Transverse colon (tissue), 3 donors: ENCODE results near the gene FAM3C.

ENCODE experiments used
- CTCF ChIP-seq, 5 experiments: fragments of 200-600 bp in 3 of 5; fragments of 450-650 bp in 2 of 5; sonication (generic) in 3 of 5; IDR thresholded peaks; 1 replicate in 2 of 5; 2 replicates in 3 of 5; pipeline ENCODE4 v1.5.1; 2016 to 2017; ENCODE audit warnings: antibody characterized with exemption in 5 of 5, inconsistent platforms in 3 of 5, mild to moderate bottlenecking in 2 of 5, moderate library complexity in 1 of 5
- EP300 ChIP-seq: sonication (generic); formaldehyde crosslinking; IDR thresholded peaks from one replicate; pipeline ENCODE4 v1.6.1; 2017; ENCODE audit warnings: antibody characterized with exemption, low read depth
- POLR2A ChIP-seq: fragments of 450-650 bp; IDR thresholded peaks from one replicate; pipeline ENCODE4 v1.6.1; 2016; ENCODE audit warnings: antibody characterized with exemption, mild to moderate bottlenecking, moderate library complexity

- TF ChIP-seq POLR2A: no peak
- no peak for TF ChIP-seq CTCF (IDR thresholded peaks at IDR 0.05)
- TF ChIP-seq EP300: no peak
Observed at GRCh38 chr7:121300685-121301420, 95.3 kb downstream of the FAM3C start.
